Measurements from ENCODE around the gene IQGAP2.

The IQGAP2 gene

DNA sequence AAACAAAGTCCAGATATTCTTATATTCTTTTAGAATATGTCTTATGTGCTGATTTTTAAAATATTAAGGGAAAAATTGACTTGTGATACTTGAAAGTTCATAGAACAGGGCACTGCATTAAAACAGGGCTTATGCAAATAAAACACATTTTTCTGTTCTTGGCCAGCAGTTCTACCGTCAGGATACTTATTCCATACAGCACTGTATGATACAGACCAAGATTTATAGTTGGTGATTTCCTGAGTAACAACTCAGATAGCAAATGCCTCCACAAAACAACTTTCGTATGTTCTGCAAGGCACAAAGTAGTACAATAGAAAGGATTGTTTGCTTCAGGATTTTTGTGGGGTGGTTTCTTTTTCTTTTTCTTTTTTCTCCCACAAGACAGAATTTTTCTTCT lies 150.2 kb downstream of the IQGAP2 start:
- TF ChIP-seq, protein P1, sequence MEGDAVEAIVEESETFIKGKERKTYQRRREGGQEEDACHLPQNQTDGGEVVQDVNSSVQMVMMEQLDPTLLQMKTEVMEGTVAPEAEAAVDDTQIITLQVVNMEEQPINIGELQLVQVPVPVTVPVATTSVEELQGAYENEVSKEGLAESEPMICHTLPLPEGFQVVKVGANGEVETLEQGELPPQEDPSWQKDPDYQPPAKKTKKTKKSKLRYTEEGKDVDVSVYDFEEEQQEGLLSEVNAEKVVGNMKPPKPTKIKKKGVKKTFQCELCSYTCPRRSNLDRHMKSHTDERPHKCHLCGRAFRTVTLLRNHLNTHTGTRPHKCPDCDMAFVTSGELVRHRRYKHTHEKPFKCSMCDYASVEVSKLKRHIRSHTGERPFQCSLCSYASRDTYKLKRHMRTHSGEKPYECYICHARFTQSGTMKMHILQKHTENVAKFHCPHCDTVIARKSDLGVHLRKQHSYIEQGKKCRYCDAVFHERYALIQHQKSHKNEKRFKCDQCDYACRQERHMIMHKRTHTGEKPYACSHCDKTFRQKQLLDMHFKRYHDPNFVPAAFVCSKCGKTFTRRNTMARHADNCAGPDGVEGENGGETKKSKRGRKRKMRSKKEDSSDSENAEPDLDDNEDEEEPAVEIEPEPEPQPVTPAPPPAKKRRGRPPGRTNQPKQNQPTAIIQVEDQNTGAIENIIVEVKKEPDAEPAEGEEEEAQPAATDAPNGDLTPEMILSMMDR (IDR thresholded peaks at IDR 0.05) = no peak

DNA sequence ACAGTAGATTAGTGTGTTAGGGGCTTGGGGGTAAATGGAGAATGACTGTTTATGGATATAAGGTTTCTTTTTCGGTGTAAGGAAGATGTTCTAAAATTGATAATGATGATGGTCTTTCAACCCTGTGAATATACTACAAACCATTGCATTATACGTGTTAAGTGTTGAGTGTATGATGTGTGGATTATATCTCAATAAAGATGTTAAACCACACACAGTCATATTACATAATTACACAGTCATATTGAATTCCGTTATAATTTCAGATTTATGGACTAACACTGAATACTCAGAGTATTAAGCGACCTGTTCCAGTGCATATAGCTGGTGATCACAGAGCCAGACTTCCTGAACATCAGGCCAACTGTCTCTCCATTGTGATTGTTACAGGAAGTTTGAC lies 152.0 kb downstream of the IQGAP2 start:
- TF ChIP-seq, protein P1 (IDR thresholded peaks at IDR 0.05) = no peak

DNA sequence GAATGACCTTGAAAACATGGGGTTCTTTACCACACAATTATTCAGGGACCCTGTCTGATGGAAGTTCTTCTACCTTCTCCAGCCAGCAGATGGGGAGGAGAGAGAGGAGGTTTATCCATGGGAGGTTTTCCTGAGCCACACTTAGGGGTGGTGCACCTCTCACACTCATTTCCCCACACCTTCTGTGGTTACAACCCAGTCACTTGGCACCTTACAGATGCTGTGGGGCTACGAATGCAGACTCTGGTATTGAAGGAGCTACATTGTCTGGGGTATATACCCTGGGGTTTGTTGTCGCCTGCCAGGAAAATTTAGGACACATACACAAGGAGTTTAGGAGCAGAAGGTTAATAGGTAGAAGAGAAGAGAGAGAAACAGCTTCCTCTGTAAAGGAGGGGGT lies 152.6 kb downstream of the IQGAP2 start:
- TF ChIP-seq, protein P1 (IDR thresholded peaks at IDR 0.05) = no peak

DNA sequence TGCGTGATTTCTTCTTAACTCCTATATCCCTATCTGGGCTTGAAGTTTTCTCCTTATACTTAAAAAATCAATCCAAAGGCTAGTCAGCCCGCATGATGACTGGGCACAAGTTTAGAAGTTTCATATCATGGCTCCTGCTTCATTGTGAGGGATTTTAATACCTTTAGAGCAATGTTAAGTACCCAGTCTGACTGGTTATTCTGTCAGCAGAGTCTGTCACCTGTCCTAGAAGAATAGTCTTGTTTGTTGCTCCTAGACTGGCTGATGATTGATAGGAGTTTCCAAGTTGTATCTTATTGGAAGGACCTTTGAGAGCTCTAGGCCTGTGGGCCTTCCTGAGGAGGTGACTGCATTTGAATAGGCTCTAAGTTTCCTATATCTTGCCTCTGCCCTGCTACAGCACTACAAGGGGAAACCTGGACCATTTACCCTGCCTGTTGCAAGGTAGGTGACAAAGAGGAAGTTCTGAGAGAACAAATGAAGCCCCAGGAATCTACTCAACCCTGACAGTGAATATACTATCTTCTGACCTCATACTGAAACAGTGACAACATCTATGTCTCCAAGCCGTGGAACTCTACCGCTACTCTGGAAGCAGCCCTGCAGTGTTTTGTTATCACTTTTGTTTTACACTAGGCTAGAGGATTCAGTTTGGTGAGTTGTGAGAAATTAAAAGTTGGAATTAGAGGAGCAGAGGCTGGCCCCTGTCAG lies 153.6 kb downstream of the IQGAP2 start:
- TF ChIP-seq, protein P1 (IDR thresholded peaks at IDR 0.05) = no peak

DNA sequence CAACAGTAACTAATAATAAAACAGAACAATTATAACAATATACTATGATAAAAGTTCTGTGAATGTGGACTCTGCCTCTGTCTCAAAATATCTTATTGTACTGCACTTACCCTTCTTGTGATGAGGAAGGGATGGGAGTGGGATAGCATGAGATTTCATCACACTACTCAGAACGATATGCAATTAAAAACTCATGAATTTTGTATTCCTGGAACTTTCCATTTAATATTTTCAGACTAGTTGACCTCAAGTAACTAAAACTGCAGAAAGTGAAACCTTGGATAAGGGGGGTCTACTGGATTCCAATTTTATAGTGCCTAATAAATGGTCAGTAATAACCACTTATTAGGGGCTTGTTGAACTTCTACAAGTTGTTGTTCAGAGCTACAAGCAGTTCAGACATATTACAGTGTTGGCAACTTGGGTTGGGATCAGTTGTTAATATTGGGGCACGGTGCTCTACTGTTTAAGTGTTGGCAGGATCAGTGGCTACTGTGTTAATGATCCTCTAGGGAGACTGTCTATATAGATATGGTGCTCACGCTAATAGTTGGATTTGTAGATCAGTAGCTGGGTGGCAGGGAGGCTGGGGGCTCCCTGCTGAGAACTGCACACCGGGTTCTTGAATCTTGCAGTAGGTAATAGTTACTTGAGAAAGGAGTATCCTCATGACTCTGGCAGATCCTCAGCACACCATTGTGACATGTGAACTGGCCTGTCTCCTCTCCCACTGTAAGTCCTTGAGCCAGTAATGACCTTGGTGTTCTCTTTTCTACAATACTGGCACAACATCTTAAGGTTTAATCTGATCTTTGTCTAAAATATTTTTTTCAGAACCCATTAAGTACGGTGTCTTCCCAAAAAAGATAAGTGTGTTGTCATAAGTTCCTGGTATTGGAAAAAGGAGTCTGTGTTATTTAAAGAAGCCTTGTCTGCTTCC lies 158.1 kb downstream of the IQGAP2 start:
- TF ChIP-seq, protein P1 (IDR thresholded peaks at IDR 0.05) = no peak

DNA sequence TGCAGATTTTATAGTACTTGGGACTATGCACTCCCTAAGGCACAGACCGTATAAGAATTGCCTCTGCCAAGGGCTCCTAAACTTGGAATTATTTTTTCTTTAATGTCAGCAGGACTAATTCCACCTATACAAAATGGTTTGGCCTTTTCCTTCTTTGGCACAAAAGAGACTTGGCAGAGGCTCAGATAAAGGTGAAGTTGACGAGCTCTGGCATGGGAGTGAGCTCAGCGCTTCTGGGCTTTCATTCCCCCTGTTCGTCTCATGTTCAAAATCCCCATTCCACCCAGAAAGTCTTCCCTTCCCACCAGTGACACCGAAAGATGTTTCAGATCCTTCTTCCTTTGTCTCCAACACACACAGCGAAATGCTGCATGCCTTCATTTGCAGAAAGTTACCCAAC lies 158.9 kb downstream of the IQGAP2 start:
- TF ChIP-seq, protein P1 (IDR thresholded peaks at IDR 0.05) = no peak

DNA sequence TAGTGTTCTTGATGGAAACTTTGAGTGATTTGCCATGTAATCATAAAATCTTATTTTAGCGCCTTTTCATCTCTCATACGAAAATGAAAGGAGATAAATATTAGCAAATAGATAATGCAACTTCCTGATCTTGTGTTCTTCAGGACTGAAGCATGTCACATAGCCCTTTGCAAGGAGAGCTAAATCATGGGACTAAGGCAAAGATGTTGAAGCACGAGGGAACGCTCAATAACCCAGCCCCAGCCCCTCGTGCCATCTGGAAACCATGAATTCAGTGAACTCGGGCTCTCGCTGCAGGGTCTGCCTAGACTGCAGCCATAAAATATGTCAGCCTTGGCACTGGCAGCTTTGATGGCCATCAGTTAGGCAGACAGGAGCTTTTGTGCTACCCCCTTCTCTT lies 161.9 kb downstream of the IQGAP2 start:
- TF ChIP-seq, protein P1 (IDR thresholded peaks at IDR 0.05) = no peak

All from LNCAP (cell line).